Vagina (tissue), 2 donors: ENCODE measurements around the gene SMIM45.

Experiments used
- DNase-seq, 2 donors: peaks; one replicate each; pipeline ENCODE4 v3.0.0-alpha.2; 2017; ENCODE audit errors: extremely low spot score in 2 of 2
- H3K27ac ChIP-seq: fragments of 200-600 bp; sonication (generic); one replicate; pipeline ENCODE4 v1.5.1; 2019
- H3K27me3 ChIP-seq: fragments of 200-600 bp; sonication (generic); one replicate; pipeline ENCODE4 v1.5.1; 2019
- H3K36me3 ChIP-seq, 2 donors: fragments of 200-600 bp; sonication (generic); one replicate each; pipeline ENCODE4 v1.5.1; 2017 to 2019
- H3K4me1 ChIP-seq: fragments of 200-600 bp; sonication (generic); one replicate; pipeline ENCODE4 v1.5.1; 2019
- H3K4me3 ChIP-seq, 2 donors: fragments of 200-600 bp; sonication (generic); 1 replicate in 1 of 2; 2 replicates in 1 of 2; pipeline ENCODE4 v1.5.1; 2016 to 2019
- H3K9me3 ChIP-seq: fragments of 200-600 bp; sonication (generic); one replicate; pipeline ENCODE4 v1.5.1; 2019
- CTCF ChIP-seq, 3 experiments: fragments of 450-650 bp in 2 of 3; fragments of 200-600 bp in 1 of 3; sonication (generic) in 1 of 3; IDR thresholded peaks; one replicate each; pipeline ENCODE4 v1.5.1; 2017 to 2019; ENCODE audit warnings: antibody characterized with exemption in 3 of 3, mild to moderate bottlenecking in 2 of 3, moderate library complexity in 2 of 3
- POLR2A ChIP-seq, 2 donors: fragments of 450-650 bp; IDR thresholded peaks; one replicate each; pipeline ENCODE4 v1.6.1; 2017; ENCODE audit warnings: antibody characterized with exemption in 2 of 2, mild to moderate bottlenecking in 2 of 2, moderate library complexity in 2 of 2
- POLR2AphosphoS5 ChIP-seq, 2 donors: sonication (generic); formaldehyde crosslinking; IDR thresholded peaks; one replicate each; pipeline ENCODE4 v1.9.0; 2017; ENCODE audit warnings: antibody characterized with exemption in 2 of 2, mild to moderate bottlenecking in 2 of 2, low read depth in 1 of 2; ENCODE audit not compliant: insufficient read depth in 1 of 2
- intact Hi-C: fragments of 100-400 bp; cut with DNase I; formaldehyde crosslinking; loops from one replicate; pipeline ENCODE4 v1.15.1; 2023

SMIM45 gene

DNA sequence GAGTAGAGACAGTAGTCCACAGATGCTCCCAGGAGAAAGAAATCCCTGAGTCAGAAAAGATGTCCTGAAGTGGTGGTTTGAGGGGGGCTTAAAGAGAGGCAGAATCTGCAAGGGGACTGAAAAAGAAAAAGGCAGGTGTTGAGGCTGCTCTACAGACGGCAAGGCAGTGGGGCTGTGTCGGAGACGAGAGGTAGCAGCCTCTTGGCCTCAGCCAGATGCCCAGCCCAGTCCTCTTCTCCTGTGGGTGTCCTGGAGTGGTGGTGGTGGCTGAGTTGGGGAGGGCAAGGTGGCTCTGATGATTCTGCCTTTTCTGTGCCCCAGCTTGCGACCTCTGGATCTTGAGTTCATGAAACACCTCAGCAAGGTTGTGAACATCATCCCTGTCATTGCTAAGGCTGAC lies 37.3 kb downstream of the SMIM45 start:
- Histone ChIP-seq H3K4me1 (no peaks in the 10 kb centered on the region), H3K4me3 (no peak overlapping the region), H3K27me3 (no peaks in the 10 kb centered on the region), H3K36me3 (no peaks in the 10 kb centered on the region), H3K9me3 (no peaks in the 10 kb centered on the region), H3K27ac (no peak overlapping the region)
- DNase-seq: no peak
- intact Hi-C loops: no loop called here
- TF ChIP-seq POLR2A (IDR thresholded peaks at IDR 0.05) (no peak), CTCF (IDR thresholded peaks at IDR 0.05) (no peak), POLR2AphosphoS5 (IDR thresholded peaks at IDR 0.05; ENCODE audit: insufficient read depth in 1 of 2, low read depth in 1 of 2) (no peak)

- no peaks in the 10 kb centered on the region for H3K9me3 ChIP-seq
- no peaks in the 10 kb centered on the region for H3K36me3 ChIP-seq
- intact Hi-C loops: no loop called here
- no peak for DNase-seq
- no peaks in the 10 kb centered on the region for H3K4me1 ChIP-seq
- H3K27me3 ChIP-seq: no peaks in the 10 kb centered on the region
- H3K4me3 ChIP-seq: no peak overlapping the region
- TF ChIP-seq POLR2AphosphoS5 (IDR thresholded peaks at IDR 0.05; ENCODE audit: insufficient read depth in 1 of 2, low read depth in 1 of 2) (no peak), POLR2A (IDR thresholded peaks at IDR 0.05) (no peak), CTCF (IDR thresholded peaks at IDR 0.05) (no peak)
- no peak overlapping the region for H3K27ac ChIP-seq
Observed at GRCh38 chr22:41991111-41991510, 39.2 kb downstream of the SMIM45 start.

DNA sequence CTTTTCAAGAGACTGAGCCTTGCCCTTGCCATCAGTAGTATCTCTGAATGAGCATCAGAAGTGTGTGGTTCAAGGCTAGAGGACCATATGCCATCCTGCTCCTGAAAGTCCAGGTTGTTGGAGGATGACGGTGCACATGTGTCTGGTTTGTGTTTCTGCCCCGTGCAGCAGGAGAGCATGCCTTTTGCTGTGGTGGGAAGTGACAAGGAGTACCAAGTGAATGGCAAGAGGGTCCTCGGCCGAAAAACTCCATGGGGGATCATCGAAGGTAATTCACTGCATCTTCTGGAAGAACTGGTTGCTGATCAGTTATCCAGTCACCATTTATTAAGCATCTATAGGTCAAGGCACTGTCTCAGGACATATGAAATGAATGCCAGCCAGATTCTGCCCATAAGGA lies 40.5 kb downstream of the SMIM45 start:
- H3K9me3 ChIP-seq: no peaks in the 10 kb centered on the region
- no peak for DNase-seq
- H3K27ac ChIP-seq: no peak overlapping the region
- intact Hi-C loops: no loop called here
- H3K27me3 ChIP-seq: no peaks in the 10 kb centered on the region
- no peaks in the 10 kb centered on the region for H3K4me1 ChIP-seq
- no peaks in the 10 kb centered on the region for H3K36me3 ChIP-seq
- no peak for TF ChIP-seq POLR2A (IDR thresholded peaks at IDR 0.05)
- no peak for TF ChIP-seq POLR2AphosphoS5 (IDR thresholded peaks at IDR 0.05; ENCODE audit: insufficient read depth in 1 of 2, low read depth in 1 of 2)
- TF ChIP-seq CTCF (IDR thresholded peaks at IDR 0.05): no peak
- H3K4me3 ChIP-seq: no peak overlapping the region

- Histone ChIP-seq H3K9me3 (no peaks in the 10 kb centered on the region), H3K4me3 (no peak overlapping the region), H3K27ac (no peak overlapping the region), H3K4me1 (peaks cover 16% of the 10 kb centered on the region), H3K36me3 (no peaks in the 10 kb centered on the region), H3K27me3 (no peaks in the 10 kb centered on the region)
- no peak for TF ChIP-seq POLR2AphosphoS5 (IDR thresholded peaks at IDR 0.05; ENCODE audit: insufficient read depth in 1 of 2, low read depth in 1 of 2)
- TF ChIP-seq CTCF (IDR thresholded peaks at IDR 0.05): no peak
- TF ChIP-seq POLR2A (IDR thresholded peaks at IDR 0.05): no peak
- no peak for DNase-seq
- intact Hi-C loops: no loop called here
Observed at GRCh38 chr22:41995211-41995610, 43.3 kb downstream of the SMIM45 start.

DNA sequence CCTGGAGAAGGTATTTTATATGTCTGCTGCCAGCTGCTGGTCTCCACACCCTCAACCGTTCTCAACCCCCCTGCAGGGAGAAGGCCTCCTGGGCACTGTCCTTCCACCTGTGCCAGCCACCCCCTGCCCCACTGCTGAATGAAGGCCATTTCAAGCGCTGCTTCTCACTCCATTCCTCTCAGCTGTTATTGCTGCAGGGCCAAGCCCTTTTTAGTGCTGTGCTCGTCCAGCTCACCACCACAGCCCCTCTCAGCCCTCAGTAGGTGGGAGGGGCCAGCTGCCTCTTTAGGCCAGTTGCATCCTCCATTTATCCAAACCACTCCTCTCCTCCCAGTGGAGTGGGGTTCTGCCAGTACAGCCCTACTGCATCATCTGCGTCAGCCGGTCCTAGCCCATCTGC lies 44.9 kb downstream of the SMIM45 start:
- H3K9me3 ChIP-seq: no peaks in the 10 kb centered on the region
- intact Hi-C loops: no loop called here
- DNase-seq: no peak
- H3K4me1 ChIP-seq: peaks cover 16% of the 10 kb centered on the region
- H3K27me3 ChIP-seq: no peaks in the 10 kb centered on the region
- no peak overlapping the region for H3K27ac ChIP-seq
- H3K36me3 ChIP-seq: no peaks in the 10 kb centered on the region
- no peak overlapping the region for H3K4me3 ChIP-seq
- TF ChIP-seq POLR2AphosphoS5 (IDR thresholded peaks at IDR 0.05; ENCODE audit: insufficient read depth in 1 of 2, low read depth in 1 of 2): no peak
- no peak for TF ChIP-seq POLR2A (IDR thresholded peaks at IDR 0.05)
- no peak for TF ChIP-seq CTCF (IDR thresholded peaks at IDR 0.05)
